Activated T-helper 1 cell treated with Interleukin-2 at 50 U/mL for 16 hours (primary cell): ENCODE results near the gene CLIC3.
"Not testable (repeated sequence)": the region's sequence is repeated elsewhere in the genome, so short reads cannot be mapped to it uniquely, and the experiment has no call there.

Experiments used
- DNase-seq: peaks from one replicate; pipeline ENCODE4 v3.0.0-alpha.2; 2020; ENCODE audit warnings: low read depth

The CLIC3 gene

DNA sequence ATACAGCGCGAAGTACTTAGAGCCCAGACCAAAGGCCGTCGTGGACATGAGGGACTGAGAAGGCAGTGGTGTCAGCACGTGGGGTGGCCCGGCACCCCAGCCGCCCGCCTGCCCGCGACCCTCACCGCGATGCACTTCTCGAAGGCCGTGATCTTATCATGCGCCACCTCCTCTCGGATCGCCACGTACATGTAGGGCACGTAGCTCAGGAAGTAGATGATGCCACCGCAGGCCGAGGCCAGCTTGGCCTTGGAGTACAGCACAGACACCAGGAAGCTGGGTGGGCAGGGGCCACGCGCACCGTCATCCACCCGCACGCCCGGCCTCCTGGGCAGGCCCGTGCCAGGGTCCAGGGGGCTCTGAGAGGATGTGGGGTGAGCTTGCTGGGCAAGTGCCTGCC is 20.7 kb upstream of the CLIC3 start:
- DNase-seq, result no peak

DNA sequence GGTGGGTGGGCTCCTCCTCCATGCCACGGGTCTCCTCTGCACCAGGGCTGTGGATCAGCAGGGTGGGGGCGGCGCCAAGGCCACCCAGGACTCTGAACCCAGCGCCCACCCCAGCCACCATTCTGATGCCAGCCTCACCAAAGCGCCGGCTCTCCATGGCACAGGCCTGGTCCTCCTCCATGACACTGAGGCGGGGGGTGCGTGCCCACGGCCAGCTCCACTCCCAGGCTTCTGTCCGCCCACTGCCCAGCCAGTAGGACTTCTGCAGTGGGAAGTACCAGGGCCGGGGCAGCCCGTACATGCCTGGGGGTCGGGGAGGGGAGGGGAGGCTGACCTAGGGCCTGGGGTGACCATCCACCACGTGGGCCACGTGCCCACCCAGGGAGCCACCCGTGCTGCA is 20.1 kb upstream of the CLIC3 start:
- no peak for DNase-seq

DNA sequence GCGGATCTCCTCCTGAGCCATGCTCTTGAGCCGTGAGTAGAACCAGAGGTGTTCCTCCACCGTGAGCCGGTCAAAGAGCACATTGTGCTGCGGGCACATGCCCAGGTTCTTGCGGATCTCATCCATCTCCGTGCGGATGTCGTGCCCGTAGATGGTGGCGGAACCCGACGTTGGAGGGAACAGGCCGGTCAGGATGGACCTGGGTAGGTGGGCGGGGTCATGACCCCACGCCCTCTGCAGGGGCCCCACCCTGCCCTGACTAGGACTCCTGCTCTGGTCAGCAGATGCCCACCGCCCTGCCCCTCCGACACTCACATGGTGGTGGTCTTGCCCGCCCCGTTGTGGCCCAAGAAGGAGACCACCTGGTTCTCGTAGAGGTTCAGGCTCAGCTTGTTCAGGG is 19.6 kb upstream of the CLIC3 start:
- no peak for DNase-seq

DNA sequence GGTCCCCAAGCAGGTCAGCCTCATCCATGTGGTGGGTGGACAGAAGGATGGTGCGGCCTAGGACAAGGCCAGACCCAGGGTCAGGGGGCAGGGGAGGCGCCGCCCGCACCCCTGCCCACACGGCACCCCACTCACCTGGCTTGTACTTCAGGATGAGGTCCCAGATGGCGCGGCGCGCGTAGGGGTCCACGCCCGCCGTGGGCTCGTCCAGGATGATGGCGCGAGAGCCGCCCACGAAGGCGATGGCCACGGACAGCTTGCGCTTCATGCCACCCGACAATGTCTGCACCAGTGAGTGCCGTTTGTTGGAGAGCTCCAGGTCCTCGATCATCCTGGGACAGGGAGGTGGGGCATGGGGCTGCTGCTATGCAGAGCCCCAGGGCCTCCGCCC is 19.2 kb upstream of the CLIC3 start:
- no peak for DNase-seq

DNA sequence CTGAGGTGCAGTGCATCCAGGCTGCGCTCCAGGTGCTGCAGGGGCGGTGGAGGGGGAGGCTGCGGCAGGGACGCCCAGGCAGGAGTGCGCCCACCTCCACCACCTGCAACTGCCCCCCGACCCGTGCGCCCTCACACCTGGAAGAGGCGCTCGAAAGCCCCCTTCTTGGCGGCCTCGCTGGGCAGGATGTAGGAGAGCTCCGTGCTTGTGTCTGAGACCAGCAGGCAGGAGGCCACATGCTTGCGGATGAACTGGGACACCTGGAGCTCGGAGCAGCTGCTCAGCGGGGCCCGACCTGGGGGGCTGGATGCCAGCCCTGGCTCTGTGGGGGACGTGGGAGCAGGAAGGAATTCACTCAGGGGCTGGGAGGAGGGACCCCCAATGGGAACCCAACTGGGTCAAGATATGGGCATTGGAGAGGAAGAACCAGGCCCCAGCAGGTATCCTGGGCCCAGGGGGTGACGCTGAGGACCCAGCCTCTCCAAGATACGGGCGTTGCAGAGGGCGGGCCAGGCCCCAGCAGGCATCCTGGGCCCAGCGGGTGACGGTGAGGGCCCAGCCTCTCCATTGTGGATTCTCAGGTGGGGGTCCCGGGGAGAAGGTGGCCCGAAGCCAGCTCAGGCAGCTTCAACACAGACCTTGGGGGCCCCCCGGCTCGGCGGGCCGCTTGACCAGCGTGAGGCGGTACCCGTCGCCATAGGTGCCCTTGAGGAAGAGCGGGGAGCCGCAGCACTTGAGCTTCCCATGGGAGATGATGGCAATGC is 18.6 kb upstream of the CLIC3 start:
- no peak for DNase-seq

DNA sequence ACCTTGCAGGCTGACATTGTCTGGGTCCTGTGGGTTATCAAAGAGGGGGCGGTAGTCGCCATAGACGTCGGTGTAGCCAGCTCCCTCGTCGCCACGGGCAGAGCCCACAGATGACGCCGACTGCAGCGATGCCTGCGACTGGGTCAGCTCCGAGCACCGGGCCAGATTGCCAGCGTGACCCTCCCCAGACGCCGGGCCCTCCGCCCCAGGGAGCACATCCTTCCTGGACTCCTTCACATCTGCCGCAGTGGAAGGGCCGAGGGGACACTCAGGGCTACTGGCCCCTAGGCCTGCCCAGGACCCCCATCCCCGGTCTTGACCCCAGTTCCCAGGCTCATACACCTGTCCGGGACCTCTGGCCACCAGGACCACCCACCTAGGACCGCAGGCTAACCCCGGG is 17.8 kb upstream of the CLIC3 start:
- no peak for DNase-seq

DNA sequence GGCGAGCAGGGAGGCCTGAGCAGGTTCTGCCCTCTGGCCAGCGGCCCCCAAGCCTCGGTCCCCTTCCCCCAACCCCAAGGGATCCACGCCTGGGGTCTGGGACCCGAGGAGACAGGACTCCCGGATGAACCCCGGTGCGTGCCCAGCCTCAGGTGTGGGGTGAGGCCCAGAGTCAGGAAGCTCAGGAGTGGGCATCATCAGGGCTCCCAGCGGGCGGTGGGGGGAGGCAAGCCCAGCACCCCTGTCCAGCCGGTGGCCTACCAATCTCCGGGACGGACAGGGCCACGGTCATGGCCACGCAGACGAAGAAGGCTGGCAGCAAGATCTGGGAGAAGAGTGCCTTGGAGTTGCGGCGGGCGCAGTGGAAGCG is 17.2 kb upstream of the CLIC3 start:
- DNase-seq, result no peak

DNA sequence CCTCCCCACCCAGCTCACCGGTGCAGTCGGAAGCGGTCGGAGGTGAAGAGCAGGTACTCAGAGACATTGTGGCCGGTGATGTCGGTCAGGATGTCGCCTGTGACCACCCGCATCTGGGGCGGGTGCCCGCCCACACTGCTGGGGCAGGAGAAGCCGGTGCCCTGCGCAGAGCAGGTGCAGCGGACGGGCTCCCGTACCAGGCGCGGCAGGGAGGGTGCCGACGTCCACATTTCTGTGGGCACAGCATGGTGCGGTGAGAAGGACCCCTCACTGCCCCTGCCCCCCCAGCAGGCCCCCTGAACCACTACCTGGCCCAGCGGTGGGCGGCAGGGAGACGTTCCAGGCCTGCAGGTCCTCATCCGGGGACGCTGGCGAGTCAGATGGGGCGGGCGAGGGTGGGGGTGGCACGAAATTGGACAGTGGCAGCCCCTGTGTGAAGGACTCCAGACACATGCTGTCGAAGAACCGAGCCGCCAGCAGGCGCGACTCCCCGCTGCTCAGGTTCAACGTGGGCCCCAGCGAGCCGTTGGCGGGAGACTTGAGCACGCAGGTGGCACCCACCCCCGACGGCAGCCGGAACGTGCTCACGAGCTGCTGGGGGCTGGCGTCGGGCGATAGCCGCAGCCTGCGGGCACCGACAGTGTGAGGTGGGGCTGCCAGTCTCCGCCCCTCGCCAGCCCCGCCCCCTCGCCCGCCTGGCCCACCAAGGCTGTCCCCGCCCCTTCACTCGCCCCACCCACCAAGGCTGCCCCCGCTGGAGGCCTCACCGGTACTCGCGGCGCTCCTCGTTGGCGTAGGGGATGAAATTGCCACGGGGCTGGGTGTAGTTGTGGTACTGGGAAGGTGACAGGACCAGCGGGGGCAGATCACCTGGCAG is 16.6 kb upstream of the CLIC3 start:
- DNase-seq, result no peak

DNA sequence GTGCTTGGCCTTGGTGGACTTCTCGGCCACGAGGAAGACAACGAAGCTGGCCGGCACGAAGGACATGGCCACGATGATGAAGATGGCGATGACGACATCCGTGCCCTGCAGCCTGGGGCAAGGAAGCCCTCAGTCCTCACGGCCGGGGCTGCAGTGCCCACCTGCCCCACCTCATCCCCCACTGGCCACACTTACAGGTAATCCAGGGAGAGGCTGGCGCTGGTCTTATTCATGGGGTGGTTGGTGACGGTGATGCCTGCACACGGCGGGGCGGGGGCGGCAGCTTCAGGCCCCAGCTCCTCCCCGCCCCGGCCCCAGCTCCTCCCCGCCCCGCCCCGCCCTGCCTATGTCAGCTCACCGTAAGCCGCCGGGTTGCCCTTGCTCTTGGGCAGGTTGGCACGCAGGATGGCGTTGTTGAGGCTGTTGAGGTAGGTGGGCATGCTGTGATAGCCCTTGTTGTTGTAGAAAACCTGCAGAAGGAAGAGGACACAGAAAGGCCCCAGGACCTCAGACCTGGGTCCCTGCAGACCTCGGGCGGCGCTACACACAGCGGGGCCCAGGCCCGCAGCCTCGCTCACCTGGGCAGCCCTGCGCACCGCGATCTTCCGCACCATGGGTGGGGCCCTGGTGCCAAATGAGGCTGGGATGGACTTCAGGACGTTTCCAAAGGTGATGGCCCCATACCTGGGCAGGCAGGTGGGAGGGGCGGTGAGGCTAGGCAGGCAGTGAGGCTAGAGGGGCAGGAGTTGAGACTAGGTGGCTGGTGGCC is 15.7 kb upstream of the CLIC3 start:
- no peak for DNase-seq

DNA sequence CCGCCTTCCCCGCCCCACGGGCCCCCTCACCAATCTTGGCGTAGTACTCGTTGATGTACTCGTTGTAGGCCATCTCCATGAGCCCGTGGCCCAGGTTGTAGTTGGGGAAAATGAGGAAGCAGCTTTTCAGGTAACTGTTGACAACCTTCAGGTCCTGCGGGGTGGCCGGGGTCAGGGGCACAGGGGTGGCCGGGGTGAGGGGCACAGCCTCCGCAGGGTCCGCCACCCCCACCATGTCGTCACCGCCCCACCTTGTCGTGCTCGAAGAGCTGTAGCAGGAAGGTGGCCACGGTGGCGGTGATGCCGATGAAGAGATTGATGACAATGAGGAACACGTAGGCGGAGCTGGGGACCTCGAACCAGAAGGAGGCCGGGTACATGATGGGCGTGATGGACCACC is 14.8 kb upstream of the CLIC3 start:
- no peak for DNase-seq

DNA sequence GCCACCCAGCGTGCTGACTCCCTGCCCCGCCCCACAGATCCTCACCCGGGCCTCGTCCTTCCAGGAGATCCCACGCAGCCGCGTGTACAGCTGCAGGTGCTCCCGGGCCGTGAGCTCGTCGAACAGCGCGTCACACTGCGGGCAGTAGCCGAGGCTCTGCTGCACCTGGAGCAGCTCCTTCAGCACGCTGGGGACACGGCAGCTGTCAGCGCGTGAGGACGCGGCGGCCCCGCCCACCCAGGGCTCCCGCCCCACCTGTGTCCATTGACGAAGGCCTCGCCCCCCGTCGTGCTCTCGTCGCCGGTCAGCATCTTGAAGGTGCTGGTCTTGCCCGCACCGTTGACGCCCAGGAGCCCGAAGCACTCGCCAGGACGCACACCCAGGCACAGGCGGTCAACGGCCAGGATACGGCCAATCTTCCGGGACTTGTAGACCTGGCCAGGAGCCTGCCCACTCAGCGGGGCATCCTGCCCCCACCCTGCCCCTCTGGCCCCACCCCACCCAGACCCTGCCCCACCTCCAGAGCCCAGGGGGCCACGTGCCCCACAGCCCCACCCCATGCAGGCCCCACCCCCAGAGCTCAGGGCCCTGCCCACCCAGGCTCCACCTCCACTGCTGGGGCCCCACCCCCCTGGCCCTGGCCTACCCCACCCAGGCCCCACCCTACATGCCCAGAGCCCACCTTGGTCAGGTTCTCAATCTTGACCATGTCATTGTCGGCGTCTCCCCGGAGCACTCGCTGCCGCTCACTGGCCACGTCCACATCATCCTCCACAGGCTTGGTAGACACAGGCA is 13.8 kb upstream of the CLIC3 start:
- no peak for DNase-seq

DNA sequence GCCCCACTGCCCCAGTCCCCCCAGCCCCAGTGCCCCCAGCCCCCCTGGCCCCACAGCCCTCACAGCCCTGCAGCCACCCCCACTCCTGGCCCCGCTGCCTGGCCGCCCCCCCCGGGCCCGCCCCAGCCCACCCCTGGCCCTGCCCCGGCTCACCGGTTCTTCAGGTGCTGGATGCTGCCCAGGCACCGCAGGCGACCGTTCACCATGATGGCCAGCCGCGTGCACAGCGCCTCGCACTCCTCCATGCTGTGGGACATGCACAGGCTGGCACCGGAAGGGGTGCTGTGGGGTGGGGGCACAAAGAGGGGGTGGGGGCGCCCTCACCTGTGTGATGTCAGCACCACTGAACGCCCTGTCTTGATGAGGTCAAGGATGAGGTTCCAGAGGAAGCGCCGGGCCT is 12.8 kb upstream of the CLIC3 start:
- no peak for DNase-seq

DNA sequence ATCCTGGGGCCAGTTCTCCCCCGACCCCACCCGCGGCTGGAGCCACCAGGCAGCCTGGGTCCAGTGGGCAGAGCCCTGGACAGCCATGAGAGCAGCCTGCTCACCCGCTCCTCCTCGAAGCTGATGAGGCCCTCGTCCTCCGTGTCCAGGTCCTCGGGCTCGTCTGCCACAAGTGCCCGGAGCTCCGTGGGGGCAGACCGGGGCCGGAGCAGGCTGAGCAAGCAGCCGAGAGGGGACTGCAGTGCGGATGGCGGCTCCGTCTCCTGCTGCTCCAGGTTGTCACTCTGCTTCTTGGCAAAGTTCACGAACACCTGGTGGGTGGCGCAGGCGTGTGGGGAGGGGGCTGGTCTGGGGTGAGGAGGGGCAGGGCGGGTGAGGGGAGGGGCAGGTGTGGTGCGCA is 11.9 kb upstream of the CLIC3 start:
- DNase-seq, result no peak

DNA sequence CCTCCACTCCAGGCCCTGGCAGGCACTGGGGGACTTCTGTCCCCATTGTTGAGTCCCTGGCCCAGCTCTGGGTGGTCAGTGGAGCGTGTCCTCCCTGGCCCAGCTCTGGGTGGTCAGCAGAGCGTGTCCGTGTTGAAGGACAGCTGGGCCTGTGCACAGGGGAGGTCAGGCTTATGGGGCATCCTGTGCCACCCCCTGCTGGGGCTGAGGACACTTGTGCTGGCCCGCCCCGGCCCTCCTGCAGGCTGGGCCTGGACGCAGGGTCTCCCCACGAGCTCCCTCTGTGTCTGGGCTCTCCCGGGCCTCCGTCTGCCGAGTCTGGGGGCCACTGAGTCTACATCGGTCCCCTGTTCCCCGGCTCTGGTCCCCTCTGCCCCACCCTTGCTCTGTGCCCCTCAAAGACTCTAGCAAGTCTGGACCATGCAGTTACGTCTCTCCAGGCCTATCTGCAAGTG is 11.5 kb upstream of the CLIC3 start:
- DNase-seq, result no peak

DNA sequence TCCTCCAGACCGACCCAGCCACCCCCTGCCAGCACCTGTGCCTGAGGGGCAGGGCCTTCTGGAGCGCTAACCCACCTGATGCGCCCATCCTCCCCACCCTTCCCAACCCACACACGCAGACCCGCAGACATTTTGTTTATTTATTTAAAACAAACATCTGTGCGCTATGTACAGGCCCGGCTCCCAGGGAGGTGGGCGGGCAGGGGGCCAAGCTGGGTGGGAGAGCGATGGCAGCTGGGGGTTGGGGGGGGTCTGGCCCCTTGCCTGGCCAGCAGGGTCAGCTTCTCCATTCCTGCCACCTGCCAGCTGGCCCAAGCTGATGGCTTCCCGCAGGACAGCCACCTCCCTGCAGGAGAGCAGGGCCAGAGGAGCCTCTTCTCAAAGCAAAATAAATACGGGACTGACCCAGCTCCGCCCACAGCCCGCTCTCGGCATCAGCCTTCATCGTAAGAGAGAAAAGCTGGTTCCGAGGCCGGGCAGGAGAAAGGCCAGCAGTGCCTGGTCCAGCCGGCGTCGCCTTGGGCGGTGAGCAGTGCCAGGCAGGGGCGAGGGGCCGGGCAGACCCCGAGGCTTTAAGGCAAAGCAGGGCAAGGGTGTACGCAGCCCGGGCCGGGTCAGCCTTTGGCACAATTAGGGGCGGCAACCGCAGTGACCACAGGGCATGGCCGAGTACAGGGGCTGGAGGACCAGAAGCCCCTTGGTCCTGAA is 10.9 kb upstream of the CLIC3 start:
- no peak for DNase-seq

DNA sequence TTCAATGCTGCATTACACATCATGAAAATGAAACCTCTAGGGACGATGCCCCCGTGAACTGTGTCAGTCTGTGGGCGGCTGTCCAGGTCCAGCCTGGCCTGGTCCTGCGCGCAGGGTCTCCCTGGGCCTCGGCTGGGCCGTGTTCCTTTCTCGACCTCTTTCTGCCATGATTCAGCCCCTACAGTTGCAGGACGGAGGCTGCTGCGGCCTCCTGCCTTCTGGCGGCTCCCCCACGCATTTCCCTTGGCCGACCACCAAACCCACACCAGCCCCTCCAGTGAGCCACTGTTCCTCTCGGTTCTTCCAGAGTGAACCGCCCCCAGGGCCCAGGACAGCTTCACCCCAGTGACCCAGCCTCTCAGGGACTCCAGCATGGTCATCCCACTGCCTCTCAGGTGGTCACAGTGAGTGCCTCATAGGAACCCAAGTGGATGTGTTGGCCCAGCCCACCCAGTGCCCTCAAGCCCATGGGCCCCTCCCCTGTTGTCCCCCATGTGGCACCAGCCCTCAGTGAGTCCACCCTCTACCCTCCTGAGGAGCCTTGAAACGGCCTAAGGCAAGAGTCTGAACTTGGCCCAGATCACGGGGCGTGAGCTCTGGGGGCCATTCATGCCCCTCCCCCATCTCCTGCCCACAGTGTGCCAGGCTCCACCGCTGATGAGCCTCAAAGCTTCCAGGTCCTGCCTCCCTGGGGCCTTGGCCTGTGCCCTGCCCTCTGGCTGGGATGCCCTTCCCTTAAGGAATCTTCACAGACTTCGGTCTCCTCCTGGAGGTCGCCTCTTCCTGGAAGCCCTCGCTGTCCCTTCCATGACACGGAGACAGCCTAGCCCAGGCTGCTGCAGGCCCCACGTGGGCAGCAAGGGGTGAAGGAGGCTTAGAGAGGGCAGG is 10.0 kb upstream of the CLIC3 start:
- no peak for DNase-seq

DNA sequence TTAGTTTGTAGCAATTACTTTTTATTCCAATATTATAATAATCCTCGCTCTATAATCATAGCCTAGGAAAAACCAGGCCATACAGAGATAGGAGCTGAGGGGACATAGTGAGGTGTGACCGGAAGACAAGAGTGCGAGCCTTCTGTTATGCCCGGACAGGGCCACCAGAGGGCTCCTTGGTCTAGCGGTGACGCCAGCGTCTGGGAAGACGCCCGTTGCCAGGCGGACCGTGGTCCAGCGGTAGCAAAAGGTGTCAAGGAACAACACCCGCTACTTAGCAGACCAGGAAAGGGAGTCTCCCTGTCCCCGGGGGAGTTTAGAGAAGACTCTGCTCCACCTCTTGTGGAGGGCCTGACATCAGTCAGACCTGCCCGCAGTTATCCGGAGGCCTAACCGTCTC is 7.9 kb upstream of the CLIC3 start:
- not testable (repeated sequence) for DNase-seq

DNA sequence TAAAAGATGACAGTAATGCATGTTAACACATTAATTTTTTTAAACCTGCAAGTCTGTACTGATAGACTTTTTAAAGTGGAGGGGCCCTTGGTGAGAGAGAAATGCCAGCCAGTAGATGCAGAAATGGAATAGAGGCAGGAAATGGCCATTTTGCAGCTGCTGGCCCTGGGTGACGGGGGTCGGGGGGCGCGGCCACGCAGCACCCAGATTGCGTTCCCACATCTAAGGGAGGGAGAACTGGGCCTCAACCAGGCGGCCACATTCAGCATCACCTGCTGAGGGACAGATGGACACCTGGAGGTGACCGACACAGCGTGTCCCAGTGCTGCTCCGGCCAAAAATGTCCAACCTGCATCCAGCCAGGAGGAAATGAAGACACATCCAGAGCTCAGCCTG is 6.3 kb upstream of the CLIC3 start:
- DNase-seq, result no peak

DNA sequence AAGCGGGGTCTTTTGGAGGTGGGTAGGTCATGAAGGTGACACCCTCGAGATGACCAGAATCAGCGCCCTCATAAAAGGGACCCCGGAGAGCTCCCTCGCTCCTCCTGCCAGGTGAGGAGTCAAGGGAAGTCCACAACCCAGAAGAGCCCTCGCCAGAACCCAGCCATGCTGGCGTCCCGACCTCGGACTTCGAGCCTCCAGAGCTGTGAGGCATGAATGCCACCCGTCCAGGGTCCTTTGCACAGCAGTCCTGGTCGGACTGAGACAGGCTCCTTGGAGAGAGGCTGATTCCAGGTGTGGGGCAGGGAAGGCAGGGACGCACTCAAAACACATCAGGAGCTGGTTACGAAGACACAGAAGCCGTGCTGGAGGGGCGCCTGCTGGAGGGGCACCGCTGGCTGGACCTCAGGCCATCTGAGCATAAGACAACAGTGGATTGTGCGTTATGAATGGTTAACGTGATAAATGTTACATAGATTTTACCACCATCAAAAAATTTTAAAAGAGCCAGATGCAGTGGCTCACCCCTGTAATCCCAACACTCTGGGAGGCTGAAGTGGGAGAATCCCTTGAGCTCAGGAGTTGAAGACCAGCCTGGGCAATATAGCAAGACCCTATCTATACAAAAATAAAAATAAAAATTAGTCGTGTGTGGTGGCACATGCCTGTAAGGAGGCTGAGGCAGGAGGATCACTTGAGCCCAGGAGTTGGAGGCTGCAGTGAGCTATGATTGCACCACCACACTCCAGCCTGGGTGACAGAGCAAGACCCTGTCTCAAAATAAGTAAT is 5.7 kb upstream of the CLIC3 start:
- DNase-seq, result no peak
